Measurements from ENCODE around the gene IL12RB1.
A peak's percentile ranks its signal among the peaks of the same experiment; 100 is the strongest.

The IL12RB1 gene

DNA sequence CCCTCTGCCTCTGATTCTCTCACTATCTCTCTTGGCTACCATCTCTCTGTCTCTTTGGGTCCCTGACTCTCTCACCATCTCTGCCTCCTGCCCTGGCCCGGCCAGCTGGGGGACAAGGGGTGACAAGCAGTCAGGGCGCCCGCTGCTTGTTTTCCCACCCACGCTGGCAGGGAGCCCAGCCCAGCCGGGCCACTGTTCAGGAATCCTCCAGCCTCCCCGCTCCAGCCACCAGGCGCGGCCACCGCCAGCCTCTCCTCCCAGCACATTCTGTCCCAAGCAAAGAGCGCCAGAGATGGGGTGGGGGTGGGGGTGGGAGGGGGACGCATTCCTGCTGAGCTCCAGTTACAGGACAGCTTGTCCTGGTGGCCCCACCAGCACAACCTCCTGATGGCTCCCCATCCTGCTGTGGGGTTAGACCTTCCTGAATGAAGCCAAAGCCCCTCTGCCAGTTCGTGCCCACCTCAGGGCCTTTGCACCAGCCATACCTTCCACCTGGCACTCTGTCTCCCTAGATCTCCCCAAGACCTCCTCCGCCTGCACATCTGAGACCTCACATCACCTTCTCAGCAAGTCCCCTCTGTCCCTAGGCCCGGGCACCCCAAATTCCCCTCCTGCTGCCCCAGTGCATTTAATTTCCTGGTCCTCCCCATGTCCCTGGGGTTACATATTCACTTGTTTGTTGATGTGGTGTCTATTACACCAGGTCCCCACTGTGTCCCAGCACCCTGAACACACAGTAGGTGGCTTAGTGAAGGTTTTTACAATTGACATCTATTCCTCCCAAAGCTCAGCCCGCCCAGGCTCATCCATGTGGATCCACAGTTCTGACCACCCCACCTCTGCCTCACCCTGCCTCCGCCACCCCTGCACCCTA is 66.3 kb downstream of the IL12RB1 start:
- no peak for DNase-seq
- in situ Hi-C loops (cut with MboI; ENCODE audit: low pct_unique_long_range_greater_than_20kb, low sequenced_read_pairs), result no loop called here

DNA sequence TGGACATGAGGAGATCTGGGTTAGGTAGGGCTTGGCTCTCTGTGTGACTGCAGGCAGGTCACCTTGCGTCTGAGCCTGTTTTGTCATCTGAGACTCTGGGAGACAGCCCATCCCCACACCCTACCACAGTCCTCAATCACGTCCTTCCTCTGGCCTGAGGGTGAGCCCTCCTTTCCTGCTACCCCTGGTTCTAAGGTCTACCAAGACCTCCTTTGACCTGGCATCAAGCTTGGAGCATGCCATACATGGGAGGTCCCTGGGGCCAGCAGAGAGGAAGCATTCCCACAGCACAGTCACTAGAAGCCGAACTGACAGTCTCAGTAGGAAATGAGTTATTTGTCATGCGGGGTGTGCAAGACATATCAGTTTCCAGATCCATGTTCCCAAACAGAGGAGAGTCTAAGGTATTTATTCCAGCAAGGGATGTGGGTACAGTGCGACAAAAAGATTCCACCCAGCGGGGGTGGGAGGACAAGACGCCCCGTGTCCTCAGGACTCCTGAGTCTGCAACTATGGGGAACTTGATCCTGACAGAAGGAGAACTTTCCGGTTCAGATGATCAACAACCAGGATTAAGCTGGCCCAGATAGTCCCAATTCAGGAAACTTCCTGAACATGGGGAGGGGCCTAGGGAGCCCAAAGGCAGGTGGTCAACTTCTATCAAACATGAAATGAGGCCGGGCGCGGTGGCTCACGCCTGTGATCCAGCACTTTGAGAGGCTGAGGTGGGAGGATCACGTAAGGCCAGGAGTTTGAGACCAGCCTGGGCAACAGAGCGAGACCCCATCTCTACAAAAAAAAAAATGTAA is 69.3 kb downstream of the IL12RB1 start:
- DNase-seq, result peak; percentile 36

DNA sequence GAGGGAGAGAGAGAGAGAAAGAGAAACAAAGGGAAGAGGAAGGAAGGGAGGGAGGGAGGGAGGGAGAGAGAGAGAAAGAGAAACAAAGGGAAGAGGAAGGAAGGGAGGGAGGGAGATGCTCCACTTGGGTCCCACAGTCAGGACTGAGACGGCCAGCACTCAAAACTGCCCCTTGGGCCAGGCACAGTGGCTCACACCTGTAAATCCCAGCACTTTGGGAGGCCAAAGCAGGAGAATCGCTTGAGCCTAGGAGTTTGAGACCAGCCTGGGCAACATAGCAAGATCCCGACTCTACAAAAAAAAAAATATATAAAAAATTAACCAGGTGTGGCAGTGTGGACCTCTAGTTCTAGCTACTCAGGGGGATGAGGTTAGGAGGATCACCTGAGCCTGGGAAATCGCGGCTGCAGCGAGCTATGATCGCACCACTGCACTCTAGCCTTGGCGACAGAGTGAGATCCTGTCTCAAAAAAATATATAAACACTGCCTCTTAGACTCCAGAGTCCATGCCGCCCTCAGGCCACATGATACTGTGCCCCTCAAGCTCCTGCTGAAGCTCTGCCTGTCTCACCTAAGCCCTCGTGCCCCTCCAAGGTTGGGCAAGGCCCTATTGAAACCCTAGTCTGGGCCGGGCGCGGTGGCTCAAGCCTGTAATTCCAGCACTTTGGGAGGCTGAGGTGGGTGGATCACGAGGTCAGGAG is 70.4 kb downstream of the IL12RB1 start:
- in situ Hi-C loops (cut with MboI; ENCODE audit: low pct_unique_long_range_greater_than_20kb, low sequenced_read_pairs), result no loop called here

More for the DNA sequence above, 69.3 kb downstream of the IL12RB1 start:
- in situ Hi-C loops (cut with MboI; ENCODE audit: low pct_unique_long_range_greater_than_20kb, low sequenced_read_pairs), result no loop called here

DNA sequence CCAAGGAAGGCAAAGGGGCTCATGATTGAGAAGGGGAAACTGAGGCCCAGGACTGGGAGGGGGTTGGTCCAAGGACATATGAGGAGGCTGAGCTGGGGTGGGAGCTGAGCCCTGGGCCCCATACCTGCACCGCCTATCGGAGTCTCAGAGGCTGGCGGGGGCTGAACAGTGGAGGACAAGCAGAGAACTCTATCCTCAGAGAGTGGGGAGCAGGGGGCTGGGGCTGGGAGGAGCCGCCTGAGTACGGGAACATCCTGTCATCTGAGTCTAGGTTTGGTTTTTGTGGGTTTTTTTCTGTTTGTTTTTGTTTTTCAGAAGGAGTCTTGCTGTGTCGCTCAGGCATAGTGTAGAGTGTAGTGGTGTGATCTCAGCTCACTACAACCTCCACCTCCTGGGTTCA is 72.5 kb downstream of the IL12RB1 start:
- in situ Hi-C loops (cut with MboI; ENCODE audit: low pct_unique_long_range_greater_than_20kb, low sequenced_read_pairs), result no loop called here
- DNase-seq, result no peak

More for the DNA sequence above, 70.4 kb downstream of the IL12RB1 start:
- DNase-seq, result no peak

DNA sequence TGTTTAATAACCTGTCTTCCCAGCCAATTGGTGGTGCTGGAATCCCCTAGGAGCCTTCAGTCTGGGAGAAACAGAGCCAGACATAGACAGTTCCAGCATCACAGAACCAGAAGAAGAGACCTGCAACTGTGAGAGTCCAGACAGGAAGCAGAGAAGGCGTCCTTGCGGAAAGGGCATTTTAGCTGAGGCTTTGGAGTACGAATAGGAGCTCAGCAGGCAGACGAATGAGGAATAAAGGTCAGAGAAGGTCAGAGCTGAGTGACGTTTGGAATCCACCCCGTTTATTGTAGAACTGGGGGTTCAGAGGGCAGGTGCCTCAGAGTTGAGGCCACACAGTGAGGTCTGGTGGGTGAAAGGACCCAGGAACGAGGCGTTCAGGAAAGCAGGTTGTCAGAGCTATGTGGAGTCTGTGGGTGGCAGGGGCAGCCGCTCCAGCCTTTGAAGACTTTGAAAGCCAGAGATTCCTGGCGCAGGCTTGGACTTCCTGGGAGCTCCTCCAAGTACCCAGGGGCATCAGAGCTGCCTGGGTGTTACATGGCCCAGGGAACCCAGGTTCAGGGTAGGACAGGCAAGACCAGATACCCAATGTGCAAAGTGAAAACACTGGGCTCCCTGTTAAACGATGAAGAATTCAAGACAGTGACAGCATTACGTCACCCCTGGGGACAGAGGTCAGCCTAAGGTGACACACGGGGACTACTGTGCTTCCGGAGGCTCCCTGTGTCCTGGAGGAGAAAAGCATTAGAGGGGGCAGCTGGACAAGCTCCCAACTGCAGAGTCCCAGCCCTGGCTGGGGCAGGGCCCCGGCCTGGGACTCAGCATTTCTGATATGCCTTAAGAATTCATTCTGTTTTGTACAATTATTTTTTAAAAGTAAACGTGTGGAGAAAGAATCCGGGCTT is 73.3 kb downstream of the IL12RB1 start:
- no peak for DNase-seq
- in situ Hi-C loops (cut with MboI; ENCODE audit: low pct_unique_long_range_greater_than_20kb, low sequenced_read_pairs), result no loop called here

DNA sequence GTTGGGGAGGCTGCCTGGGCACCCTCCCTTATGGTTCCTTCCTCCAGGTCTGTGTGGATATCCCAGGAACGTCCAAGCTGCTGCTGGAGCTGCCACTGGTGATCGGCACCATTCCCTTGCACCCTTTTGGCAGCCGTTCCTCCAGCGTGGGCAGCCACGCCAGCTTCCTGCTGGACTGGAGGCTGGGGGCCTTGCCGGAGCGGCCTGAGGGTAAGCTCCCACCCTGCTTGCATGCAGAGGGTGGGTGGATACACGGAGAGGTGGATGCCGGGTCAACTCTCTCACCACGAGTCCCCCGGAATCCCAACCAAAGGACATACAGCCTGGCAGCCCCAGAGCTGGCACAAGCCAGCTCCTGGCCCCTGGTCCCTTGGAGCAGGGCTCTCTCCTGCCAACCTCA is 76.6 kb downstream of the IL12RB1 start:
- no peak for DNase-seq
- in situ Hi-C loops (cut with MboI; ENCODE audit: low pct_unique_long_range_greater_than_20kb, low sequenced_read_pairs), result no loop called here

DNA sequence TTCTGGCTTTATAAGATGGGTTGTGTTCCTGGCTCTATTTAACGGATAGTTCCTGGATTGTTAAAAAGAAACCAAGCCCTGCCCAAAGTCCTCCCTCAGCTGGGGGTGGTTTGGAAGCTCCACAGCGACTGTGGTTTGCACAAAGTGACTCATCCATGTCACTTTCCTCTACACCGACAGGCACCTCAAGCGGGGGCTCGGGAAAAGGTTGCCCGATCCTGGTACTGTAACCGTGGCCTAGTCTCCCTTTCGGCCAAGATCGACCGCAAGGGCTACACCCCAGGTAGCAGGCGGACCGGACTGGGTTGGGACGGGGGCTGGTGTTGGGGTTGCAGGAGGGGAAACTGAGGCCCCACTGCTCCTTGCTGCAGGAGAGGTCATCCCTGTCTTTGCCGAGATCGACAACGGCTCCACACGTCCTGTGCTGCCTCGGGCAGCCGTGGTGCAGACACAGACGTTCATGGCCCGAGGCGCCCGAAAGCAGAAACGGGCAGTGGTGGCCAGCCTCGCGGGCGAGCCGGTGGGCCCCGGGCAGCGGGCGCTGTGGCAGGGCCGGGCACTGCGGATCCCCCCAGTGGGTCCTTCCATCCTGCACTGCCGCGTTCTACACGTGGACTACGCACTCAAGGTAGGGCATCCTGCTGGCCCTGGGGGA is 77.2 kb downstream of the IL12RB1 start:
- no peak for DNase-seq
- in situ Hi-C loops (cut with MboI; ENCODE audit: low pct_unique_long_range_greater_than_20kb, low sequenced_read_pairs), result no loop called here
